Epithelial cell of esophagus (primary cell): Measurements from ENCODE around the gene COL18A1.

ENCODE experiments used
- DNase-seq: peaks from one replicate; pipeline ENCODE4 v3.0.0; 2010; ENCODE audit warnings: low read depth
- H3K4me3 ChIP-seq: 2 replicates; pipeline ENCODE4 v1.5.1; 2011; ENCODE audit warnings: mild to moderate bottlenecking, low read length, control low read depth
- TF ChIP-seq, protein P1 (sequence below): IDR thresholded peaks from 2 replicates; pipeline ENCODE4 v1.5.1; 2011; ENCODE audit warnings: low read depth, mild to moderate bottlenecking, low read length, control low read depth, inconsistent platforms; ENCODE audit not compliant: insufficient read depth; ENCODE audit errors: missing control alignments

COL18A1 gene

DNA sequence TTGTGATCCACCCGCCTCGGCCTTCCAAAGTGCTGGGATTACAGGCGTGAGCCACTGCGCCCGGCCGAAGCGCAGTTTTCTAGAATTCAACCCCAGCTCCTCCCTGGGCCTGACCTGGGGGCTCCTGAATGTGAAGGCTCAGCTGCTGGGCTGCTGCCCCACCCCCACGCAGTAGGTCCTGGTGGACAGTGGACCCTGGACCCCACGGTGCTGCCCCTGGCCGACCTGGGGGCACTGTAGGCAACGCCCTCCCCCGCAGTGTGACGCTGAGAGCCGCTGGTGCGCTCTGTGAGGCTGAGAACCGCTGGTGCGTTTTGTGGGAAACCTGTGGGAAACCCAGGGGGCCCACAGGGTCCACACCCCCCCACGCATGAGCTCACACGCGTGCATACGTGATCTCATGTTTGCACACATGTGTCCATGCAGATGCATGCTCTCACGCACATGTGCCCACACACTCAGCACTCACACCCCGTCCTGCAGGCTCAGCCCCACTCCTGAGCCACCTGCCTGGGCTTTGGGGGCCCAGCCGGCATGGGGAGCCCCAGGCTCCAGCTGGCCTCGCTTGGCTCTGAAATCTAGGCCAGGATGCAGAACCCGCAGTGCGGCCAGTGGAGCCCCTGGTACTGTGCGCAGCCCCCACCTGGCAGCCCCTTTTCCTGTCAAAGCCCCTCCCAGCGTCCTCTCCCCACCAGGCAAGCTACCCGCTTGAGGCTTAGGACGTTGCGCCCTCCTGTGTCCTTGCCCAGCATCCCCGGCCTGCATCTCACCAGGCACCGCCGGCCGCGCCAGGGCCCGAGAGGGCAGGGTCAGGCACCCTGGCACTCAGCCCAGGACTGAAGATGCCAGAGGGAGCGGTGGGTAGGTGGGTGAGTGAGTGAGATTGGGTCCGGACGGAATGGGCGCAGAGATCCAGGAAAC is 67.7 kb downstream of the COL18A1 start:
- no peak for DNase-seq
- TF ChIP-seq, protein P1, sequence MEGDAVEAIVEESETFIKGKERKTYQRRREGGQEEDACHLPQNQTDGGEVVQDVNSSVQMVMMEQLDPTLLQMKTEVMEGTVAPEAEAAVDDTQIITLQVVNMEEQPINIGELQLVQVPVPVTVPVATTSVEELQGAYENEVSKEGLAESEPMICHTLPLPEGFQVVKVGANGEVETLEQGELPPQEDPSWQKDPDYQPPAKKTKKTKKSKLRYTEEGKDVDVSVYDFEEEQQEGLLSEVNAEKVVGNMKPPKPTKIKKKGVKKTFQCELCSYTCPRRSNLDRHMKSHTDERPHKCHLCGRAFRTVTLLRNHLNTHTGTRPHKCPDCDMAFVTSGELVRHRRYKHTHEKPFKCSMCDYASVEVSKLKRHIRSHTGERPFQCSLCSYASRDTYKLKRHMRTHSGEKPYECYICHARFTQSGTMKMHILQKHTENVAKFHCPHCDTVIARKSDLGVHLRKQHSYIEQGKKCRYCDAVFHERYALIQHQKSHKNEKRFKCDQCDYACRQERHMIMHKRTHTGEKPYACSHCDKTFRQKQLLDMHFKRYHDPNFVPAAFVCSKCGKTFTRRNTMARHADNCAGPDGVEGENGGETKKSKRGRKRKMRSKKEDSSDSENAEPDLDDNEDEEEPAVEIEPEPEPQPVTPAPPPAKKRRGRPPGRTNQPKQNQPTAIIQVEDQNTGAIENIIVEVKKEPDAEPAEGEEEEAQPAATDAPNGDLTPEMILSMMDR, result no peak
- no peak overlapping the region for H3K4me3 ChIP-seq

DNA sequence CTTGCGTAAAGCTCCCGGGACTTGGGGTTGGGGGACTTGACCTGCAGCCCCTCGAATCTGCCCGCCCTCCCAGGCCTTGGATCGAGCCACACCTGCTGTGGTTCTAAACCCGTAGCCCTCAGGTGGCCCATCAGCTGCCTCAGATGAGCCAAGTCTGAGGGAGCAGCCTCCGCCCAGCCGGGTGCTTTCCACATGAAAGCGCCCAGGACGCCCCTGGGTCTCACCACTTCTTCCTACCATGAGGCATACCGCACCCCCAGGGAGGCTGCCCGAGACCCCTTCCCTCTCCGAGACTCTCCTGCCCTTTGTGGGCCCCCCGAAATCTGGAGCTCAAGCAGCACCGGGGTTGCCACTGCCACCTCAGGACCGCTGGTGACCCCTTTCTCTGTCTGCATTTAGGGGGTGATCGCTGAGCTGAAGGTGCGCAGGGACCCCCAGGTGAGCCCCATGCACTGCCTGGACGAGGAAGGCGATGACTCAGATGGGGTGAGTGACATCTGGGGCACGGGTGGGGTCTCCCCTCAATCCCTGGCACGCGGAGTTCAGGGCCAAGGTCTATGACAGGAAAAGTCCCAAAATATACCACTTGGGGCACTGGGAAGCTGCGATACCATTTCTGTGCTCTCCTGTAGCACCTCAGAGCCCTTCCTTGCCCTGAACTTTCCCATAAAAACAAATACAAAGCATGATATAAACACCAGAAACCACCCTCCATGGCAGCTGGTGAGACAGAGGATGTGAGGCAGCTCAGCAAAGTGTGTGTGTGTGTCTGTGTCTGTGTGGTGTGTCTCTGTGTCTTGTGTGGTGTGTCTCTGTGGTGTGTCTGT is 68.7 kb downstream of the COL18A1 start:
- no peak for DNase-seq
- TF ChIP-seq, protein P1, result no peak
- H3K4me3 ChIP-seq, result no peak overlapping the region

DNA sequence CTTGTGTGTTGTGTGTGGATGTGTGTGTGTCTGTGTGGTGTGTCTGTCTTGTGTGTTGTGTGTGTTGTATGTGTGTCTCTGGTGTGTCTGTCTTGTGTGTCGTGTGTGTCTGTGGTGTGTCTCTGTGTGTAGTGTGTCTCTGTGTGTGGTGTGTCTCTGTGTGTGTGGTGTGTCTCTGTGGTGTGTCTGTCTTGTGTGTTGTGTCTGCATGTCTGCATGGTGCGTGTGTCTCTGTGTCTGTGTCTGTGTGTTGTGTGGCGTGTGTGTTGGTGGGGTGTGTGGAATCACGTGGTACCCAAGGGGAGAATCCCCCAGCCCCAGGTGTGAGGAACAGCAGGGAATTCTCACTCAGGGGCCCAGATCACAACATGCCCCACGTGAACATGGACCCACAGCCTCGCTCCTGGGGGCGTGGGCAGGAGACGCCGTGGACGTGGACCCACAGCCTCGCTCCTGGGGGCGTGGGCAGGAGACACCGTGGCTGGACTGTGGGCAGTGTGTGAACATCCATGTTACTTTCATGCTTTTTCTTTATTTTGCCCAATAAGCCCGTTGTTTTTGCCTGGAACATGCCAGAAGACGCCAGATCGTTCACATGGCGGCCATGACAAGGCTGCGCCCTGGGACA is 69.5 kb downstream of the COL18A1 start:
- no peak overlapping the region for H3K4me3 ChIP-seq
- DNase-seq, result no peak
- TF ChIP-seq, protein P1, result no peak

DNA sequence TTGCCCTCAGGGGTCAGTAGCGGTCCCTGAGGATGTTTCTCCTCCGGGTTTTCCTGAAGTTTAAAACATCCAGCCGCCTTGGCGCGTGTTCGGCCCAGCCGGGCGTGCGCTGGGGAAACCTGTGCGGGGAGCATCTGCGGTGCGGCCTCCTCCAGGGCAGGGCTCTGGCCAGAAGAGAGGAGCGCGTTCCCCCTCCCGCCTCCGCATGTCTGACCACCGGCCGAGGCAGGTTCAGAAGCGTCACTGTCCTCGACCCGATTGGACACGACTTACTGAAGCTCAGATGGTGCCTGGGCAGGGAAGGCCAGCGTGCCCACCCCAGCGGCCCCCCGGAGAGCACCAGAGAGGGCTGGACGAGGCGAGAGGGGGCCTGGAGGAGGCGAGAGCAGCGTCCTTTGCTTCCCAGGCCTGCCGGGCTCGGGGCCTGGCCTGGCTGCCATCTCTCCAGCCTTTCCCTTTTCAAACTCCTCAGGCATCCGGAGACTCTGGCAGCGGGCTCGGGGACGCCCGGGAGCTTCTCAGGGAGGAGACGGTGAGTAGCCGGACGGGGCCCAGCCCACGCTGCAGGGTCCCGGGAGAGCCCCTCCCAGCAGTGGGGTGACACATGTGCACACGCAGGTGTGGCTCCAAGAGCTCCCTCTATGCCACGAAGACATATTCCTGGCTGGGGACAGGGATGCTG is 70.2 kb downstream of the COL18A1 start:
- TF ChIP-seq, protein P1, result no peak
- DNase-seq, result no peak
- no peak overlapping the region for H3K4me3 ChIP-seq

DNA sequence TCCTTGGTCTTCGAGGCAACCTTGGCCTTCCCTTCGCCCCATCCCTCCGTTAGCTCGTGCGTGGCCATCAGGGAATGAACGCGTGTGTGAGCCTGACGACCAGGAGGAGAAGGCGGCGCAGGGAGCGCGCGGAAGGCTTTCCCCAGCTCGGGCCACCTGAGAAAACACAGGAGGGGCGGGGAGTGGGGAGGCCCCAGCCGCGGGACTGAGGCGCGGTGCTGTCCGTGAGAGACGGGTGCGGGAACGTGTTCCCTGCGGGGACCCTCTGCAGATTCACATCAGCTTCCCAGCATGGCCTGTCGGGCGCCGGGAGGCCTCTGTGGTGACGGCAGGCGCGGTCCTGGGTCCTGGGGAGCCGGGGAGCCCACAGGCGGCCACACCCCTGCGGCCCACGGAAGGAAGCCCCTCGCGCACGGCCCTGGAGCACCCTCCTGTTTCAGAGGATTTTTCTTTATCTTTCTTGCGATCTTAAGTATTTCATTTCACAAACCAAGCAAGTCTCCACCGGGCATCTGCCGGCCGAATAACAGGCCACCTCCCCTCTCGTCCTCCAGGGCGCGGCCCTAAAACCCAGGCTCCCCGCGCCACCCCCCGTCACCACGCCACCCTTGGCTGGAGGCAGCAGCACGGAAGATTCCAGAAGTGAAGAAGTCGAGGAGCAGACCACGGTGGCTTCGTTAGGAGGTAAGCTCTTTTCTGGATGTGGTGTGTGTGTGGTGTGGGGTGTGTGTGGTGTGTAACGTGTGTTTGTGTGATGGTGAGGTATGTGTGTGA is 71.0 kb downstream of the COL18A1 start:
- DNase-seq, result no peak
- no peak overlapping the region for H3K4me3 ChIP-seq
- TF ChIP-seq, protein P1, result no peak

DNA sequence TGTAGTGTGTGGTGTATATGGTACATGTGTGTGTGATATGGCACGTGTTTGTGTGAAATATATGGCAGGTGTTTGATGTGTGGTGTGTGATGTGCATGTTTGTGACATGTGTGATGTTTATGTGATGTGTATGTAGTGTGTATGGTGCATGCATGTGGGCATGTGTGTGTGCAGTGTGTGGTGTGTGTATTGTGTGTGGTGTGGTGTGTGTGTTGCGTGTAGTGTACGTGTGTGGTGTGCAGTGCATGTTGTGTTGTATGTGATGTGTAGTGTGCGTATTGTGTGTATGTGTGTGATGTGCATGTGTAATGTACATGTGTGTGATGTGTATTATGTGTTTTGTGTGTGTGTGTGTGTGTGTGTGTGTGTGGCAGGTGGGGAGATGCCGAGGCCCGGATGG is 71.6 kb downstream of the COL18A1 start:
- H3K4me3 ChIP-seq, result no peak overlapping the region
- DNase-seq, result no peak
- TF ChIP-seq, protein P1, result no peak
